ENCODE results near the gene PWP2.

DNA sequence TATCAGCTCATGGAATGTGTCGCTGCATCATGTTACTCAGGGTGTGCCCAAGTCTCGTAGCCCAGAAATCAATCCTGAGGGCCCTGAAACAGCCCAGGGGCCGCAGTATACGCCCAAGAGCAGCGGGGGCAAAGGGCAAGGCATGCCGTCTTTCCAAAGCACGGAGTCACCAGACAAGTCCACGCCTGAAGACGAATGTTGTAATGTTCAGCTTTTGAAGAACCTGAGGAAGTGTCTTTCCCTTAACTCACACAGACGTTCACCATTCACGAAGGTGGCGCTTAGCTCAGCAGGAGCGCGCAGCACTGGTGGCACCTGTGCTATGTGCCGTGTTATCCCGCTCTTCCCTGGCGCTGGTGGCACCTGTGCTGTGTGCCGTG is 18.8 kb upstream of the PWP2 start:
- TF ChIP-seq RCOR1 (IDR thresholded peaks at IDR 0.05; ENCODE audit: insufficient replicate concordance, low read length) = no peak
- no peak for TF ChIP-seq FOS (IDR thresholded peaks at IDR 0.05; ENCODE audit: low read depth, low read length)
- TF ChIP-seq, protein P1, sequence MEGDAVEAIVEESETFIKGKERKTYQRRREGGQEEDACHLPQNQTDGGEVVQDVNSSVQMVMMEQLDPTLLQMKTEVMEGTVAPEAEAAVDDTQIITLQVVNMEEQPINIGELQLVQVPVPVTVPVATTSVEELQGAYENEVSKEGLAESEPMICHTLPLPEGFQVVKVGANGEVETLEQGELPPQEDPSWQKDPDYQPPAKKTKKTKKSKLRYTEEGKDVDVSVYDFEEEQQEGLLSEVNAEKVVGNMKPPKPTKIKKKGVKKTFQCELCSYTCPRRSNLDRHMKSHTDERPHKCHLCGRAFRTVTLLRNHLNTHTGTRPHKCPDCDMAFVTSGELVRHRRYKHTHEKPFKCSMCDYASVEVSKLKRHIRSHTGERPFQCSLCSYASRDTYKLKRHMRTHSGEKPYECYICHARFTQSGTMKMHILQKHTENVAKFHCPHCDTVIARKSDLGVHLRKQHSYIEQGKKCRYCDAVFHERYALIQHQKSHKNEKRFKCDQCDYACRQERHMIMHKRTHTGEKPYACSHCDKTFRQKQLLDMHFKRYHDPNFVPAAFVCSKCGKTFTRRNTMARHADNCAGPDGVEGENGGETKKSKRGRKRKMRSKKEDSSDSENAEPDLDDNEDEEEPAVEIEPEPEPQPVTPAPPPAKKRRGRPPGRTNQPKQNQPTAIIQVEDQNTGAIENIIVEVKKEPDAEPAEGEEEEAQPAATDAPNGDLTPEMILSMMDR (conservative IDR thresholded peaks at IDR 0.05; ENCODE audit: low read depth, low read length) = no peak

Data from IMR-90 (cell line).